Lung (tissue), 12 donors: ENCODE results near the gene PROC. TPM values are rescaled to one million over a fixed set of nuclear protein-coding genes. Genes with fewer than 3 reads are reported as not detected.

Experiments
- ATAC-seq: fragments of 200-7000 bp; cut with Tn5 transposase; one replicate; pipeline ENCODE4 v1.9.1; 2020; ENCODE audit warnings: moderate number of reproducible peaks; ENCODE audit not compliant: insufficient read depth, low FRiP score
- DNase-seq, 3 donors: peaks; one replicate each; pipeline ENCODE4 v3.0.0-alpha.2; 2013 to 2017
- H3K27ac ChIP-seq, 2 donors: one replicate each; pipeline ENCODE4 v1.5.1; 2013; ENCODE audit warnings: mild to moderate bottlenecking in 2 of 2, moderate library complexity in 2 of 2, control low read depth in 1 of 2, inconsistent platforms in 1 of 2, low read depth in 1 of 2, low read length in 1 of 2
- H3K27me3 ChIP-seq, 3 donors: one replicate each; pipeline ENCODE4 v1.5.1; 2013; ENCODE audit warnings: low read length in 2 of 3; ENCODE audit not compliant: control insufficient read depth in 3 of 3, insufficient read depth in 3 of 3
- H3K36me3 ChIP-seq, 4 donors: one replicate each; pipeline ENCODE4 v1.5.1; 2013; ENCODE audit warnings: low read length in 4 of 4, mild to moderate bottlenecking in 1 of 4, moderate library complexity in 1 of 4; ENCODE audit not compliant: control insufficient read depth in 4 of 4, insufficient read depth in 4 of 4
- H3K4me1 ChIP-seq, 5 donors: one replicate each; pipeline ENCODE4 v1.5.1; 2013; ENCODE audit warnings: low read length in 5 of 5, mild to moderate bottlenecking in 2 of 5, moderate library complexity in 1 of 5; ENCODE audit not compliant: control insufficient read depth in 5 of 5, insufficient read depth in 5 of 5
- H3K4me3 ChIP-seq: one replicate; pipeline ENCODE4 v1.5.1; 2013; ENCODE audit warnings: mild to moderate bottlenecking, control low read depth, moderate library complexity
- H3K9ac ChIP-seq, 2 donors: one replicate each; pipeline ENCODE4 v1.5.1; 2013; ENCODE audit warnings: low read length in 2 of 2, control low read depth in 1 of 2; ENCODE audit not compliant: insufficient read depth in 1 of 2
- H3K9me3 ChIP-seq, 4 donors: one replicate each; pipeline ENCODE4 v1.5.1; 2013; ENCODE audit warnings: low read length in 3 of 4, mild to moderate bottlenecking in 1 of 4, moderate library complexity in 1 of 4; ENCODE audit not compliant: control insufficient read depth in 4 of 4, insufficient read depth in 3 of 4
- WGBS, 2 donors: extraction: QIAGEN DNeasy Blood & Tissue Kit; methylation state at CpG; one replicate each; pipeline ENCODE4 v1.1.7; 2013; 5-methylcytosine and 5-hydroxymethylcytosine counted together
- polyA plus RNA-seq, 2 donors: library from polyadenylated mRNA; stranded (reverse); fragments of 200-250 nt; gene quantifications; one replicate each; pipeline ENCODE4 v1.2.1, GENCODE V29; 2013
- total RNA-seq, 2 donors: library from RNA; depleted of rRNA in 1 of 2; stranded (reverse); fragments of >200 nt in 1 of 2; gene quantifications; one replicate each; pipeline ENCODE4 v1.2.1, GENCODE V29; 2014 to 2021
- TF ChIP-seq, protein P1 (sequence below): IDR thresholded peaks from 2 replicates; pipeline ENCODE4 v1.5.1; 2012; ENCODE audit warnings: mild to moderate bottlenecking; ENCODE audit errors: control extremely low read depth, extremely low read depth
- donor health status: control.
- donor health status: control.
- donor health status: Bipolar disorder and iron deficiency.
- donor health status: healthy.
- donor health status: DM: yes; HTN: yes; CAD: no.

Gene PROC
- total and polyA plus RNA-seq, 4 donors: 0.10 to 0.37 (median 0.22) TPM; not detected in 1

DNA sequence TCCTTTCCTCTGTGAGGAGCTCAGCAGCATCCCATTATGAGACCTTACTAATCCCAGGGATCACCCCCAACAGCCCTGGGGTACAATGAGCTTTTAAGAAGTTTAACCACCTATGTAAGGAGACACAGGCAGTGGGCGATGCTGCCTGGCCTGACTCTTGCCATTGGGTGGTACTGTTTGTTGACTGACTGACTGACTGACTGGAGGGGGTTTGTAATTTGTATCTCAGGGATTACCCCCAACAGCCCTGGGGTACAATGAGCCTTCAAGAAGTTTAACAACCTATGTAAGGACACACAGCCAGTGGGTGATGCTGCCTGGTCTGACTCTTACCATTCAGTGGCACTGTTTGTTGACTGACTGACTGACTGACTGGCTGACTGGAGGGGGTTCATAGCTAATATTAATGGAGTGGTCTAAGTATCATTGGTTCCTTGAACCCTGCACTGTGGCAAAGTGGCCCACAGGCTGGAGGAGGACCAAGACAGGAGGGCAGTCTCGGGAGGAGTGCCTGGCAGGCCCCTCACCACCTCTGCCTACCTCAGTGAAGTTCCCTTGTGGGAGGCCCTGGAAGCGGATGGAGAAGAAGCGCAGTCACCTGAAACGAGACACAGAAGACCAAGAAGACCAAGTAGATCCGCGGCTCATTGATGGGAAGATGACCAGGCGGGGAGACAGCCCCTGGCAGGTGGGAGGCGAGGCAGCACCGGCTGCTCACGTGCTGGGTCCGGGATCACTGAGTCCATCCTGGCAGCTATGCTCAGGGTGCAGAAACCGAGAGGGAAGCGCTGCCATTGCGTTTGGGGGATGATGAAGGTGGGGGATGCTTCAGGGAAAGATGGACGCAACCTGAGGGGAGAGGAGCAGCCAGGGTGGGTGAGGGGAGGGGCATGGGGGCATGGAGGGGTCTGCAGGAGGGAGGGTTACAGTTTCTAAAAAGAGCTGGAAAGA, 7.6 kb downstream of the PROC start:
- Histone ChIP-seq H3K9ac (no peak overlapping the region), H3K4me1 (peaks cover 0 to 8% (median 0%) of the 10 kb centered on the region in 5 donors), H3K9me3 (peaks cover 0 to 2% (median 0%) of the 10 kb centered on the region in 4 donors), H3K27me3 (peaks cover 0 to 21% (median 0%) of the 10 kb centered on the region in 3 donors), H3K36me3 (no peaks in the 10 kb centered on the region), H3K4me3 (no peak overlapping the region), H3K27ac (no peak overlapping the region)
- WGBS, 2 donors: 94 to 97% methylated on average over 16 of the region's 16 CpGs
- ATAC-seq: no peak
- no peak for DNase-seq
- TF ChIP-seq, protein P1, sequence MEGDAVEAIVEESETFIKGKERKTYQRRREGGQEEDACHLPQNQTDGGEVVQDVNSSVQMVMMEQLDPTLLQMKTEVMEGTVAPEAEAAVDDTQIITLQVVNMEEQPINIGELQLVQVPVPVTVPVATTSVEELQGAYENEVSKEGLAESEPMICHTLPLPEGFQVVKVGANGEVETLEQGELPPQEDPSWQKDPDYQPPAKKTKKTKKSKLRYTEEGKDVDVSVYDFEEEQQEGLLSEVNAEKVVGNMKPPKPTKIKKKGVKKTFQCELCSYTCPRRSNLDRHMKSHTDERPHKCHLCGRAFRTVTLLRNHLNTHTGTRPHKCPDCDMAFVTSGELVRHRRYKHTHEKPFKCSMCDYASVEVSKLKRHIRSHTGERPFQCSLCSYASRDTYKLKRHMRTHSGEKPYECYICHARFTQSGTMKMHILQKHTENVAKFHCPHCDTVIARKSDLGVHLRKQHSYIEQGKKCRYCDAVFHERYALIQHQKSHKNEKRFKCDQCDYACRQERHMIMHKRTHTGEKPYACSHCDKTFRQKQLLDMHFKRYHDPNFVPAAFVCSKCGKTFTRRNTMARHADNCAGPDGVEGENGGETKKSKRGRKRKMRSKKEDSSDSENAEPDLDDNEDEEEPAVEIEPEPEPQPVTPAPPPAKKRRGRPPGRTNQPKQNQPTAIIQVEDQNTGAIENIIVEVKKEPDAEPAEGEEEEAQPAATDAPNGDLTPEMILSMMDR: no peak

DNA sequence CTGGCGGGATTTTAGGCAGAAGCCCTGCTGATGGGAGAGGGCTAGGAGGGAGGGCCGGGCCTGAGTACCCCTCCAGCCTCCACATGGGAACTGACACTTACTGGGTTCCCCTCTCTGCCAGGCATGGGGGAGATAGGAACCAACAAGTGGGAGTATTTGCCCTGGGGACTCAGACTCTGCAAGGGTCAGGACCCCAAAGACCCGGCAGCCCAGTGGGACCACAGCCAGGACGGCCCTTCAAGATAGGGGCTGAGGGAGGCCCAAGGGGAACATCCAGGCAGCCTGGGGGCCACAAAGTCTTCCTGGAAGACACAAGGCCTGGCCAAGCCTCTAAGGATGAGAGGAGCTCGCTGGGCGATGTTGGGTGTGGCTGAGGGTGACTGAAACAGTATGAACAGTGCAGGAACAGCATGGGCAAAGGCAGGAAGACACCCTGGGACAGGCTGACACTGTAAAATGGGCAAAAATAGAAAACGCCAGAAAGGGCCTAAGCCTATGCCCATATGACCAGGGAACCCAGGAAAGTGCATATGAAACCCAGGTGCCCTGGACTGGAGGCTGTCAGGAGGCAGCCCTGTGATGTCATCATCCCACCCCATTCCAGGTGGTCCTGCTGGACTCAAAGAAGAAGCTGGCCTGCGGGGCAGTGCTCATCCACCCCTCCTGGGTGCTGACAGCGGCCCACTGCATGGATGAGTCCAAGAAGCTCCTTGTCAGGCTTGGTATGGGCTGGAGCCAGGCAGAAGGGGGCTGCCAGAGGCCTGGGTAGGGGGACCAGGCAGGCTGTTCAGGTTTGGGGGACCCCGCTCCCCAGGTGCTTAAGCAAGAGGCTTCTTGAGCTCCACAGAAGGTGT, 8.5 kb downstream of the PROC start:
- TF ChIP-seq, protein P1: no peak
- ATAC-seq (no peak), DNase-seq (no peak)
- Histone ChIP-seq H3K27ac (no peak overlapping the region), H3K9ac (no peak overlapping the region), H3K36me3 (peaks cover 0 to 2% (median 0%) of the 10 kb centered on the region in 4 donors), H3K4me3 (no peak overlapping the region), H3K9me3 (peaks cover 0 to 2% (median 0%) of the 10 kb centered on the region in 4 donors), H3K27me3 (peaks cover 0 to 20% (median 0%) of the 10 kb centered on the region in 3 donors), H3K4me1 (peaks cover 0 to 8% (median 0%) of the 10 kb centered on the region in 5 donors)
- WGBS, 2 donors: 95% methylated on average over 10 of the region's 10 CpGs

DNA sequence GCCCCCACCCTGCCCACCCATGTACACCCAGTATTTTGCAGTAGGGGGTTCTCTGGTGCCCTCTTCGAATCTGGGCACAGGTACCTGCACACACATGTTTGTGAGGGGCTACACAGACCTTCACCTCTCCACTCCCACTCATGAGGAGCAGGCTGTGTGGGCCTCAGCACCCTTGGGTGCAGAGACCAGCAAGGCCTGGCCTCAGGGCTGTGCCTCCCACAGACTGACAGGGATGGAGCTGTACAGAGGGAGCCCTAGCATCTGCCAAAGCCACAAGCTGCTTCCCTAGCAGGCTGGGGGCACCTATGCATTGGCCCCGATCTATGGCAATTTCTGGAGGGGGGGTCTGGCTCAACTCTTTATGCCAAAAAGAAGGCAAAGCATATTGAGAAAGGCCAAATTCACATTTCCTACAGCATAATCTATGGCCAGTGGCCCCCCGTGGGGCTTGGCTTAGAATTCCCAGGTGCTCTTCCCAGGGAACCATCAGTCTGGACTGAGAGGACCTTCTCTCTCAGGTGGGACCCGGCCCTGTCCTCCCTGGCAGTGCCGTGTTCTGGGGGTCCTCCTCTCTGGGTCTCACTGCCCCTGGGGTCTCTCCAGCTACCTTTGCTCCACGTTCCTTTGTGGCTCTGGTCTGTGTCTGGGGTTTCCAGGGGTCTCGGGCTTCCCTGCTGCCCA, 9.3 kb downstream of the PROC start:
- no peak overlapping the region for H3K27ac ChIP-seq
- peaks cover 0 to 13% (median 0%) of the 10 kb centered on the region in 3 donors for H3K27me3 ChIP-seq
- H3K4me1 ChIP-seq: peaks cover 0 to 8% (median 0%) of the 10 kb centered on the region in 5 donors
- no peak overlapping the region for H3K4me3 ChIP-seq
- 84 to 88% methylated on average over 7 of the region's 7 CpGs for WGBS, 2 donors
- no peak overlapping the region for H3K9ac ChIP-seq
- ATAC-seq: no peak
- H3K36me3 ChIP-seq: peaks cover 0 to 2% (median 0%) of the 10 kb centered on the region in 4 donors
- DNase-seq: no peak
- TF ChIP-seq, protein P1: no peak
- peaks cover 0 to 2% (median 0%) of the 10 kb centered on the region in 4 donors for H3K9me3 ChIP-seq
